WTC11 (cell line): ENCODE measurements around the gene SOX18. TPM values are rescaled to one million over a fixed set of nuclear protein-coding genes. Genes with fewer than 3 reads are reported as not detected.
"Not testable (repeated sequence)": the region's sequence is repeated elsewhere in the genome, so short reads cannot be mapped to it uniquely, and the experiment has no call there.

Source experiments
- ATAC-seq: fragments of 200-7000 bp; cut with Tn5 transposase; 2 replicates; pipeline ENCODE4 v1.10.0; 2021; ENCODE audit warnings: mild to moderate bottlenecking, moderate library complexity
- CTCF ChIA-PET: fragments of 300-600 bp; sonication (Branson Sonifier 250); formaldehyde crosslinking; loops from one replicate; lab custom pipeline; 2021; ENCODE audit warnings: antibody characterized with exemption; lab: Charles Lee
- POLR2A ChIA-PET: fragments of 350-600 bp; sonication (Branson Sonifier 250); formaldehyde crosslinking; loops from one replicate; lab custom pipeline; 2021; ENCODE audit warnings: antibody characterized with exemption; lab: Charles Lee
- DNase-seq: peaks from one replicate; pipeline ENCODE4 v3.0.0; 2021; ENCODE audit warnings: low spot score
- H3K27ac Mint-ChIP-seq: 2 replicates; pipeline ENCODE4 v1.8.0; 2021; ENCODE audit warnings: mixed read lengths
- H3K27me3 Mint-ChIP-seq: 2 replicates; pipeline ENCODE4 v1.8.0; 2021; ENCODE audit warnings: low read depth, mild to moderate bottlenecking, moderate library complexity, mixed read lengths
- H3K36me3 Mint-ChIP-seq: 2 replicates; pipeline ENCODE4 v1.8.0; 2021; ENCODE audit warnings: mixed read lengths
- H3K4me1 Mint-ChIP-seq: 2 replicates; pipeline ENCODE4 v1.8.0; 2022; ENCODE audit warnings: mixed read lengths
- H3K4me3 Mint-ChIP-seq: 2 replicates; pipeline ENCODE4 v1.8.0; 2021; ENCODE audit warnings: mild to moderate bottlenecking, moderate library complexity, mixed read lengths
- H3K9me3 Mint-ChIP-seq: 2 replicates; pipeline ENCODE4 v1.8.0; 2021; ENCODE audit warnings: mixed read lengths
- CREB1 ChIP-seq: sonication (generic); formaldehyde crosslinking; IDR thresholded peaks from 2 replicates; pipeline ENCODE4 v1.8.0; 2023; ENCODE audit warnings: mild to moderate bottlenecking, missing genetic modification reagents
- NFE2L1 ChIP-seq: sonication (generic); formaldehyde crosslinking; IDR thresholded peaks from 2 replicates; pipeline ENCODE4 v1.8.1; 2023; ENCODE audit warnings: missing genetic modification reagents
- NR1H2 ChIP-seq: sonication (generic); formaldehyde crosslinking; IDR thresholded peaks from 2 replicates; pipeline ENCODE4 v1.9.0; 2021; ENCODE audit warnings: mild to moderate bottlenecking, moderate library complexity, missing genetic modification reagents
- SP1 ChIP-seq: sonication (generic); formaldehyde crosslinking; conservative IDR thresholded peaks from 2 replicates; pipeline ENCODE4 v1.8.1; 2022; ENCODE audit warnings: missing genetic modification reagents
- ZNF138 ChIP-seq: sonication (generic); formaldehyde crosslinking; conservative IDR thresholded peaks from 2 replicates; pipeline ENCODE4 v1.8.1; 2022; ENCODE audit warnings: mild to moderate bottlenecking, moderate library complexity, missing genetic modification reagents
- ZNF317 ChIP-seq: sonication (generic); formaldehyde crosslinking; IDR thresholded peaks from 2 replicates; pipeline ENCODE4 v1.8.1; 2023; ENCODE audit warnings: low read depth, mild to moderate bottlenecking, moderate library complexity, missing genetic modification reagents, borderline replicate concordance
- total RNA-seq: library from RNA; stranded (reverse); gene quantifications from 3 replicates; pipeline ENCODE4 v1.2.3, GENCODE V29; 2021
- TF ChIP-seq, protein P1 (sequence below): sonication (generic); formaldehyde crosslinking; IDR thresholded peaks from 2 replicates; pipeline ENCODE4 v1.8.1; 2022; ENCODE audit warnings: mild to moderate bottlenecking, moderate library complexity, missing genetic modification reagents
- TF ChIP-seq, protein P2 (sequence below): sonication (generic); formaldehyde crosslinking; IDR thresholded peaks from 2 replicates; pipeline ENCODE4 v1.8.1; 2022; ENCODE audit warnings: missing genetic modification reagents, borderline replicate concordance
- TF ChIP-seq, protein P3 (sequence below): sonication (generic); formaldehyde crosslinking; IDR thresholded peaks from 2 replicates; pipeline ENCODE4 v1.8.1; 2023; ENCODE audit warnings: mild to moderate bottlenecking, missing genetic modification reagents
- TF ChIP-seq, protein P4 (sequence below): sonication (generic); formaldehyde crosslinking; IDR thresholded peaks from 2 replicates; pipeline ENCODE4 v1.8.1; 2023; ENCODE audit warnings: mild to moderate bottlenecking, missing genetic modification reagents, borderline replicate concordance
- TF ChIP-seq, protein P5 (sequence below): sonication (generic); formaldehyde crosslinking; IDR thresholded peaks from 2 replicates; pipeline ENCODE4 v1.8.0; 2022; ENCODE audit warnings: mild to moderate bottlenecking, missing genetic modification reagents

Gene SOX18
- total RNA-seq, 1 experiment from 2014 or later: 0.81 TPM

DNA sequence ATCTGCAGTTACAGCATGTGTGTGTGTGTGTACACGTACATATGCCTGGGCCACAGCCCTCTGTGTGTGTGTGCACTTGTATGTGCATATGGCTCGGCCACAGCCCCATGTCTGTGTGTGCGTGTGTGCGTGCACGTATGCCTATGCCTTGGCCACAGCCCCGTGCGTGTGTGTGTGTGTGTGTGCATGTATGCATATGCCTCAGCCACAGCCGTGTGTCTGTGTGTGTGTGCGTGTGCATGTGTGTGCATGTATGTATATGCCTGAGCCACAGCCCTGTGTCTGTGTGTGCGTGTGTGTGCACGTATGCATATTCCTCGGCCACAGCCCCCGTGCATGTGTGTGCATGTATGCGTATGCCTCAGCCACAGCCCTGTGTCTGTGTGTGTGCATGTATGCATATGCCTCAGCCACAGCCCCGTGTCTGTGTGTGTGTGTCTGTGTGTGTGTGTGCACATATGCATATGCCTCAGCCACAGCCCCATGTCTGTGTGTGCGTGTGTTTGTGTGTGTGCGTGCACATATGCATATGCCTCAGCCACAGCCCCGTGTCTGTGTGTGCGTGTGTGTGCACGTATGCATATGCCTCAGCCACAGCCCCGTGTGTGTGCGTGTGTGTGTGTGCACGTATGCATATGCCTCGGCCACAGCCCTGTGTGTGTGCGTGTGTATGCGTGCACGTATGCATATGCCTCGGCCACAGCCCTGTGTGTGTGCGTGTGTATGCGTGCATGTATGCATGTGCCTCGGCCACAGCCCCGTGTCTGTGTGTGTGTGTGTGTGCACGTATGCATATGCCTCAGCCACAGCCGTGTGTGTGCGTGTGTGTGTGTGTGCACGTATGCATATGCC, 28.1 kb downstream of the SOX18 start (continued):
- TF ChIP-seq, protein P1, sequence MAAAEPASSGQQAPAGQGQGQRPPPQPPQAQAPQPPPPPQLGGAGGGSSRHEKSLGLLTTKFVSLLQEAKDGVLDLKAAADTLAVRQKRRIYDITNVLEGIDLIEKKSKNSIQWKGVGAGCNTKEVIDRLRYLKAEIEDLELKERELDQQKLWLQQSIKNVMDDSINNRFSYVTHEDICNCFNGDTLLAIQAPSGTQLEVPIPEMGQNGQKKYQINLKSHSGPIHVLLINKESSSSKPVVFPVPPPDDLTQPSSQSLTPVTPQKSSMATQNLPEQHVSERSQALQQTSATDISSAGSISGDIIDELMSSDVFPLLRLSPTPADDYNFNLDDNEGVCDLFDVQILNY (CRISPR knock-in tag): no peak
- TF ChIP-seq ZNF317 (CRISPR knock-in tag): no peak
- no peak for TF ChIP-seq CREB1
- no peak for TF ChIP-seq SP1
- TF ChIP-seq NR1H2 (CRISPR knock-in tag): no peak
- TF ChIP-seq, protein P2, sequence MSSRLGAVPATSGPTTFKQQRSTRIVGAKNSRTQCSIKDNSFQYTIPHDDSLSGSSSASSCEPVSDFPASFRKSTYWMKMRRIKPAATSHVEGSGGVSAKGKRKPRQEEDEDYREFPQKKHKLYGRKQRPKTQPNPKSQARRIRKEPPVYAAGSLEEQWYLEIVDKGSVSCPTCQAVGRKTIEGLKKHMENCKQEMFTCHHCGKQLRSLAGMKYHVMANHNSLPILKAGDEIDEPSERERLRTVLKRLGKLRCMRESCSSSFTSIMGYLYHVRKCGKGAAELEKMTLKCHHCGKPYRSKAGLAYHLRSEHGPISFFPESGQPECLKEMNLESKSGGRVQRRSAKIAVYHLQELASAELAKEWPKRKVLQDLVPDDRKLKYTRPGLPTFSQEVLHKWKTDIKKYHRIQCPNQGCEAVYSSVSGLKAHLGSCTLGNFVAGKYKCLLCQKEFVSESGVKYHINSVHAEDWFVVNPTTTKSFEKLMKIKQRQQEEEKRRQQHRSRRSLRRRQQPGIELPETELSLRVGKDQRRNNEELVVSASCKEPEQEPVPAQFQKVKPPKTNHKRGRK (CRISPR knock-in tag): no peak
- no peak for TF ChIP-seq NFE2L1 (CRISPR knock-in tag)

DNA sequence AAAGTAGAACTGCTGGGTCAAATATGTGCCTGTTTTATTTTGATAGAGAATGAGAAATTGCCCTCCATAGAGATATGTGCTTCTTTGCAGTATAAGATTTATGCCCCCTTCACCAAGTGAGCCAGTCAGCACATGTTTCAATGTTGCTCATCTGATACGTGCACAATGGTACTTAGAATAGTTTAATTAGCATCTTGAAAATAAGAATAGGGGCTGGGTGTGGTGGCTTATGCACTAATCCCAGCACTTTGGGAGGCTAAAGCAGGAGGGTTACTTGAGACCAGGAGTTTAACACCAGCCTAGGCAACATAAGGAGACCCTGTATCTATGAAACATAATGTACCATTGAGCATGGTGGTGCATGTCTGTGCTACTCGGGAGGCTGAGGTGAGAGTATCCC, 33.8 kb downstream of the SOX18 start:
- H3K36me3 Mint-ChIP-seq: peaks cover 48% of the 10 kb centered on the region
- H3K4me3 Mint-ChIP-seq: no peak overlapping the region
- TF ChIP-seq, protein P3, sequence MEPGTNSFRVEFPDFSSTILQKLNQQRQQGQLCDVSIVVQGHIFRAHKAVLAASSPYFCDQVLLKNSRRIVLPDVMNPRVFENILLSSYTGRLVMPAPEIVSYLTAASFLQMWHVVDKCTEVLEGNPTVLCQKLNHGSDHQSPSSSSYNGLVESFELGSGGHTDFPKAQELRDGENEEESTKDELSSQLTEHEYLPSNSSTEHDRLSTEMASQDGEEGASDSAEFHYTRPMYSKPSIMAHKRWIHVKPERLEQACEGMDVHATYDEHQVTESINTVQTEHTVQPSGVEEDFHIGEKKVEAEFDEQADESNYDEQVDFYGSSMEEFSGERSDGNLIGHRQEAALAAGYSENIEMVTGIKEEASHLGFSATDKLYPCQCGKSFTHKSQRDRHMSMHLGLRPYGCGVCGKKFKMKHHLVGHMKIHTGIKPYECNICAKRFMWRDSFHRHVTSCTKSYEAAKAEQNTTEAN: no peak
- no peak for TF ChIP-seq NFE2L1 (CRISPR knock-in tag)
- TF ChIP-seq, protein P4, sequence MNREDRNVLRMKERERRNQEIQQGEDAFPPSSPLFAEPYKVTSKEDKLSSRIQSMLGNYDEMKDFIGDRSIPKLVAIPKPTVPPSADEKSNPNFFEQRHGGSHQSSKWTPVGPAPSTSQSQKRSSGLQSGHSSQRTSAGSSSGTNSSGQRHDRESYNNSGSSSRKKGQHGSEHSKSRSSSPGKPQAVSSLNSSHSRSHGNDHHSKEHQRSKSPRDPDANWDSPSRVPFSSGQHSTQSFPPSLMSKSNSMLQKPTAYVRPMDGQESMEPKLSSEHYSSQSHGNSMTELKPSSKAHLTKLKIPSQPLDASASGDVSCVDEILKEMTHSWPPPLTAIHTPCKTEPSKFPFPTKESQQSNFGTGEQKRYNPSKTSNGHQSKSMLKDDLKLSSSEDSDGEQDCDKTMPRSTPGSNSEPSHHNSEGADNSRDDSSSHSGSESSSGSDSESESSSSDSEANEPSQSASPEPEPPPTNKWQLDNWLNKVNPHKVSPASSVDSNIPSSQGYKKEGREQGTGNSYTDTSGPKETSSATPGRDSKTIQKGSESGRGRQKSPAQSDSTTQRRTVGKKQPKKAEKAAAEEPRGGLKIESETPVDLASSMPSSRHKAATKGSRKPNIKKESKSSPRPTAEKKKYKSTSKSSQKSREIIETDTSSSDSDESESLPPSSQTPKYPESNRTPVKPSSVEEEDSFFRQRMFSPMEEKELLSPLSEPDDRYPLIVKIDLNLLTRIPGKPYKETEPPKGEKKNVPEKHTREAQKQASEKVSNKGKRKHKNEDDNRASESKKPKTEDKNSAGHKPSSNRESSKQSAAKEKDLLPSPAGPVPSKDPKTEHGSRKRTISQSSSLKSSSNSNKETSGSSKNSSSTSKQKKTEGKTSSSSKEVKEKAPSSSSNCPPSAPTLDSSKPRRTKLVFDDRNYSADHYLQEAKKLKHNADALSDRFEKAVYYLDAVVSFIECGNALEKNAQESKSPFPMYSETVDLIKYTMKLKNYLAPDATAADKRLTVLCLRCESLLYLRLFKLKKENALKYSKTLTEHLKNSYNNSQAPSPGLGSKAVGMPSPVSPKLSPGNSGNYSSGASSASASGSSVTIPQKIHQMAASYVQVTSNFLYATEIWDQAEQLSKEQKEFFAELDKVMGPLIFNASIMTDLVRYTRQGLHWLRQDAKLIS (CRISPR knock-in tag): no peak
- no peak for TF ChIP-seq ZNF138 (CRISPR knock-in tag)
- TF ChIP-seq, protein P5, sequence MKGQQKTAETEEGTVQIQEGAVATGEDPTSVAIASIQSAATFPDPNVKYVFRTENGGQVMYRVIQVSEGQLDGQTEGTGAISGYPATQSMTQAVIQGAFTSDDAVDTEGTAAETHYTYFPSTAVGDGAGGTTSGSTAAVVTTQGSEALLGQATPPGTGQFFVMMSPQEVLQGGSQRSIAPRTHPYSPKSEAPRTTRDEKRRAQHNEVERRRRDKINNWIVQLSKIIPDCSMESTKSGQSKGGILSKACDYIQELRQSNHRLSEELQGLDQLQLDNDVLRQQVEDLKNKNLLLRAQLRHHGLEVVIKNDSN (CRISPR knock-in tag): no peak
- ChIA-PET CTCF (no interaction called here), POLR2A (no interaction called here)
- ATAC-seq: no peak
- no peak overlapping the region for H3K27ac Mint-ChIP-seq
- H3K4me1 Mint-ChIP-seq: no peaks in the 10 kb centered on the region
- H3K27me3 Mint-ChIP-seq: no peaks in the 10 kb centered on the region
- no peaks in the 10 kb centered on the region for H3K9me3 Mint-ChIP-seq
- DNase-seq: no peak

DNA sequence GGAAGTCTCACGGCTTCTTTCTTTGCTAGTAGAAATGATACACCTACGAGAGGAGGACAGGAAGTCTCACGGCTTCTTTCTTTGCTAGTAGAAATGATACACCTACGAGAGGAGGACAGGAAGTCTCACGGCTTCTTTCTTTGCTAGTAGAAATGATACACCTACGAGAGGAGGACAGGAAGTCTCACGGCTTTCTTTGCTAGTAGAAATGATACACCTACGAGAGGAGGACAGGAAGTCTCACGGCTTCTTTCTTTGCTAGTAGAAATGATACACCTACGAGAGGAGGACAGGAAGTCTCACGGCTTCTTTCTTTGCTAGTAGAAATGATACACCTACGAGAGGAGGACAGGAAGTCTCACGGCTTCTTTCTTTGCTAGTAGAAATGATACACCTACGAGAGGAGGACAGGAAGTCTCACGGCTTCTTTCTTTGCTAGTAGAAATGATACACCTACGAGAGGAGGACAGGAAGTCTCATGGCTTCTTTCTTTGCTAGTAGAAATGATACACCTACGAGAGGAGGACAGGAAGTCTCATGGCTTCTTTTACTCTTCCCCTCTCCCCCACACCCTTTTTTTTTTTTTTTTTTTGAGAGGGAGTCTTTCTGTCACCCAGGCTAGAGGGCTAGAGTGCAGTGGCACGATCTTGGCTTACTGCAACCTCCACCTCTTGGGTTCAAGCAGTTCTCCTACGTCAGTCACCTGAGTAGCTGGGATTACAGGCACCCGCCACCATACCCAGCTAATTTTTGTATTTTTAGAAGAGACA, 36.9 kb downstream of the SOX18 start:
- H3K27ac Mint-ChIP-seq, H3K4me1 Mint-ChIP-seq, POLR2A ChIA-PET, H3K27me3 Mint-ChIP-seq, H3K4me3 Mint-ChIP-seq, ATAC-seq, DNase-seq, H3K9me3 Mint-ChIP-seq, CTCF ChIA-PET: not testable (repeated sequence)
- peaks cover 52% of the 10 kb centered on the region for H3K36me3 Mint-ChIP-seq
